ENCODE measurements around the gene STK31.
"Not testable (repeated sequence)": the region's sequence is repeated elsewhere in the genome, so short reads cannot be mapped to it uniquely, and the experiment has no call there.

STK31 gene

DNA sequence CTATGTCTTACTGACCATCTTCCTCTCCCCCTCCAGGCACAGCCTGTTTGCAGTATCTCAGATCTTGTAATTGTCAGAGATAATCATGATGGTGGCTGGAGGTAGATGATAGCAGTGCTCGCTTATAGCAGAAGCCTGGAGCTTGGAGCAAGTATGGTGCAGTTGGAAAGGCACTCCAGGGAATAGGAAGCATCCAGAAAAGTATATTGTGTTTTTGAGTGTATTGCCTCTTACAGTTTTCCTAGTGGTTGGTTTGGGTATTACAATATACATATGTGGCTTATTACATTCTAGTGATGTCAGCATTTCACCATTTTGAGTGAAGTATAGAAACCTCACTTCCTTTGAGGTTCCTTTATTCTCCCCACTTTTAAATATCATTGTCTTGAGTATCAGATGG lies 101.5 kb downstream of the STK31 start:
- DNase-seq: no peak

DNA sequence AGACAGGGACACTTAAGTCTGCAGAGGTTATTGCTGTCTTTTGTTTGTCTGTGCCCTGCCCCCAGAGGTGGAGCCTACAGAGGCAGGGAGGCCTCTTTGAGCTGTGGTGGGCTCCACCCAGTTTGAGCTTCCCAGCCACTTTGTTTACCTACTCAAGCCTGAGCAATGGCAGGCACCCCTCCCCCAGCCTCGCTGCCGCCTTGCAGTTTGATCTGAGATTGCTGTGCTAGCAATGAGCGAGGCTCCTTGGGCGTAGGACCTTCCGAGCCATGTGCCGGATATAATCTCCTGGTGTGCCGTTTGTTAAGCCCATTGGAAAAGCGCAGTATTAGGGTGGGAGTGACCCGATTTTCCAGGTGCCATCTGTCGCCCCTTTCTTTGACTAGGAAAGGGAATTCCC lies 118.1 kb downstream of the STK31 start:
- not testable (repeated sequence) for DNase-seq

GRCh38 chr7:23832733-23833132 lies 122.7 kb downstream of the STK31 start:
- not testable (repeated sequence) for DNase-seq

- DNase-seq: no peak
Observed at GRCh38 chr7:23833405-23833804, 123.4 kb downstream of the STK31 start.

GRCh38 chr7:23844837-23845236 lies 134.8 kb downstream of the STK31 start:
- DNase-seq: not testable (repeated sequence)

DNA sequence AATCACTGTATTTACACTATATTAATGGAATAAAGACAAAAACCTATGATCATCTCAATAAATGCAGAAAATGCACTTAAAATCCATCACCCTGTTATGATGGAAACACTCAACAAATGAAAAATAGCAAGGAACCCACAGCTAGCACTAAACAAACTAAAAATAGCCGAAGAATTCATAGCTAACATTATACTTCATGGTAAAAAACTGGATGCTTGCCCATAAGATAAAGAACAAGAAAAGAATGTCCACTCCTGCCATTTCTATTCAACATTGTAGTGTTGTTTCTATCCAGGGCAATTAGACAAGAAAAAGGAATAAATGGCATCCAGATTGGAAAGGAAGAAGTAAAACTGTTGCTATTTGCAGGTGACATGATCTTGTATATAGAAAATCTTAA lies 142.1 kb downstream of the STK31 start:
- no peak for DNase-seq

DNA sequence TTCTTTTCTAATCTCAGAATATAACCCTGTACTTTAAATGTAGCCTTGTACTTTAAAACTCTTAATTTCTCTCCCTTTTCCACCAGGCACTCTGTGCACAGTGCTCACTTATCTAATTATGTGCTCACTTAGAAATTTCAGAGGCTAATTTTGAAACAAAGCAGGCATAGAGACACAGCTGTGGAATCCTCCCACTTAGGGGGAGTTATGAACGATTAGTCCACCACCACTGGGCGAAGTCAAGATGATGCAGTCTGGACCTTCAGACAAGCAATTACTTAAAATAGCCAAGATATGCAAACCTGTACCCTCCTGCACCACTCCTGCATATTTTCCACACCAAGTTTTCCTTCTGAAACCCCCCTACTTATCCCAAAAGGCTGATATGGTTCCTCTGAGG lies 143.0 kb downstream of the STK31 start:
- no peak for DNase-seq

- no peak for DNase-seq
Observed at GRCh38 chr7:23863209-23863787, 153.3 kb downstream of the STK31 start.

- DNase-seq: no peak
Observed at GRCh38 chr7:23864973-23865372, 155.0 kb downstream of the STK31 start.

GRCh38 chr7:23873306-23873705 lies 163.3 kb downstream of the STK31 start:
- DNase-seq: no peak

- DNase-seq: not testable (repeated sequence)
Observed at GRCh38 chr7:23876526-23876925, 166.5 kb downstream of the STK31 start.
